GM12891 (cell line): ENCODE data around the gene PRDX5.

Experiments
- POLR2A ChIP-seq: IDR thresholded peaks from 2 replicates; pipeline ENCODE4 v1.6.1; 2011; ENCODE audit warnings: low read depth, low read length, control low read depth
- POLR2AphosphoS5 ChIP-seq: IDR thresholded peaks from 2 replicates; pipeline ENCODE4 v1.6.1; 2011; ENCODE audit warnings: low read depth, low read length, control low read depth
- POU2F2 ChIP-seq: IDR thresholded peaks from 2 replicates; pipeline ENCODE4 v1.6.1; 2011; ENCODE audit warnings: low read depth, mild to moderate bottlenecking, control low read depth, low read length, moderate library complexity
- SPI1 ChIP-seq: IDR thresholded peaks from 2 replicates; pipeline ENCODE4 v1.6.1; 2011; ENCODE audit warnings: low read depth, low read length, control low read depth
- TAF1 ChIP-seq: IDR thresholded peaks from 2 replicates; pipeline ENCODE4 v1.6.1; 2011; ENCODE audit warnings: low read depth, low read length, control low read depth

GRCh38 chr11:64331569-64332371 is 13.8 kb downstream of the PRDX5 start:
- TF ChIP-seq POLR2AphosphoS5, result no peak
- TF ChIP-seq POLR2A, result no peak
- TF ChIP-seq POU2F2, result no peak
- no peak for TF ChIP-seq TAF1
- no peak for TF ChIP-seq SPI1
